ENCODE measurements around the gene BHLHA15. TPM values are rescaled to one million over a fixed set of nuclear protein-coding genes. Genes with fewer than 3 reads are reported as not detected.
A peak's percentile ranks its signal among the peaks of the same experiment; 100 is the strongest.

BHLHA15 gene
- total and polyA plus RNA-seq, 2 of the 13 experiments (the other 11 are each of a cell fraction or from before 2014, with no cell fraction given) = 1.9 to 6.1 TPM

DNA sequence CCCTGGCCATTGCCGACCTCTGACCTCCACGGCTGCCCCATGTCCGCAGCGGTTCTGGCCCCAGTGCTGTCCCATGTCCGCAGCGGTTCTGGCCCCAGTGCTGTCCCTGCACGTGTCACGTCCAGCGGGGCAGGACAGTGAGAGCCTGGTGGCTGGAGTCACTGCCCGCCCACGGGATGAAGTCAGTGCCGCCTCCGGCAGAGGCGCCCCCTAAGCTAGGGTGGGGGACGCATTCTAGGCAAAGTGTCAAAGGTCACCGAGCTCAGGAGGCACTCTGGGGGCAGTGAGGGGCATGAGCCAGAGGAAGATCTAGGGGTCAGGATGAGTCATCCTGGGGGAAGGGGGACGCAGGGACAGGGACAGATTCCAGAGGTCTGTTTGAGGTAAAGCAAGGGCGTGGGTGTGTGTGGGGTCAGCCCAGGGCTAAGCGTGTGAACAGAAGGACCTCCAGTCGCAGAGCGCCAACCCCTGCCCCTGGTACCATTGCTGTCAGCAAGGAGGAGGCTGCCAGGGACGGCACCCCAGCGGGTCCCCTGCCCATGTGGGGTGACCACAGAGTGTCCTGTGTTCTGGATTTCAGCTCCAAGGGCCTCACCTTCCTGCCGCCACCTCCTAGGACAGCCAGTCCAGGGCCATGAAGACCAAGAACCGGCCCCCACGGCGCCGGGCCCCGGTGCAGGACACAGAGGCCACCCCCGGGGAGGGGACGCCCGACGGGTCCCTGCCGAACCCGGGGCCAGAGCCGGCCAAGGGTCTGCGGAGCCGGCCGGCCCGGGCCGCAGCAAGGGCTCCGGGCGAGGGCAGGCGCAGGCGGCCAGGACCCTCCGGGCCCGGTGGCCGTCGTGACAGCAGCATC, 665 bp downstream of the BHLHA15 start (continued):
- no peak for TF ChIP-seq NFRKB (IDR thresholded peaks at IDR 0.05)
- TF ChIP-seq RNF2 (conservative IDR thresholded peaks at IDR 0.05; ENCODE audit: low read depth) = peak; percentile 54; the same call in 1 of the 2 replicates
- TF ChIP-seq SNAPC2 (CRISPR knock-in tag; IDR thresholded peaks at IDR 0.05) = no peak
- no peak for TF ChIP-seq U2AF1 (optimal IDR thresholded peaks at IDR 0.05; ENCODE audit: low read depth, low read length)
- TF ChIP-seq AKAP8 (CRISPR knock-in tag; IDR thresholded peaks at IDR 0.05) = no peak
- no peak for TF ChIP-seq NFYC (CRISPR knock-in tag; IDR thresholded peaks at IDR 0.05)
- TF ChIP-seq U2AF2 (IDR thresholded peaks at IDR 0.05; ENCODE audit: low read depth, low read length) = no peak
- TF ChIP-seq, protein P1, sequence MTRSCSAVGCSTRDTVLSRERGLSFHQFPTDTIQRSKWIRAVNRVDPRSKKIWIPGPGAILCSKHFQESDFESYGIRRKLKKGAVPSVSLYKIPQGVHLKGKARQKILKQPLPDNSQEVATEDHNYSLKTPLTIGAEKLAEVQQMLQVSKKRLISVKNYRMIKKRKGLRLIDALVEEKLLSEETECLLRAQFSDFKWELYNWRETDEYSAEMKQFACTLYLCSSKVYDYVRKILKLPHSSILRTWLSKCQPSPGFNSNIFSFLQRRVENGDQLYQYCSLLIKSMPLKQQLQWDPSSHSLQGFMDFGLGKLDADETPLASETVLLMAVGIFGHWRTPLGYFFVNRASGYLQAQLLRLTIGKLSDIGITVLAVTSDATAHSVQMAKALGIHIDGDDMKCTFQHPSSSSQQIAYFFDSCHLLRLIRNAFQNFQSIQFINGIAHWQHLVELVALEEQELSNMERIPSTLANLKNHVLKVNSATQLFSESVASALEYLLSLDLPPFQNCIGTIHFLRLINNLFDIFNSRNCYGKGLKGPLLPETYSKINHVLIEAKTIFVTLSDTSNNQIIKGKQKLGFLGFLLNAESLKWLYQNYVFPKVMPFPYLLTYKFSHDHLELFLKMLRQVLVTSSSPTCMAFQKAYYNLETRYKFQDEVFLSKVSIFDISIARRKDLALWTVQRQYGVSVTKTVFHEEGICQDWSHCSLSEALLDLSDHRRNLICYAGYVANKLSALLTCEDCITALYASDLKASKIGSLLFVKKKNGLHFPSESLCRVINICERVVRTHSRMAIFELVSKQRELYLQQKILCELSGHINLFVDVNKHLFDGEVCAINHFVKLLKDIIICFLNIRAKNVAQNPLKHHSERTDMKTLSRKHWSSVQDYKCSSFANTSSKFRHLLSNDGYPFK (CRISPR knock-in tag; IDR thresholded peaks at IDR 0.05; ENCODE audit: borderline replicate concordance) = peak; percentile 39; the same call in 1 of the 2 replicates
- no peak for TF ChIP-seq CHCHD3 (CRISPR knock-in tag; IDR thresholded peaks at IDR 0.05)
- TF ChIP-seq ZNF556 (CRISPR knock-in tag; IDR thresholded peaks at IDR 0.05; ENCODE audit: borderline replicate concordance) = peak; percentile 58; the same call in 1 of the 2 replicates
- TF ChIP-seq TMF1 (CRISPR knock-in tag; IDR thresholded peaks at IDR 0.05; ENCODE audit: low read depth) = no peak; the same call in 1 of the 2 replicates
- TF ChIP-seq SMARCE1 (IDR thresholded peaks at IDR 0.05; ENCODE audit: borderline replicate concordance) = no peak
- TF ChIP-seq ZNF230 (CRISPR knock-in tag; IDR thresholded peaks at IDR 0.05) = no peak
- TF ChIP-seq, protein P2, sequence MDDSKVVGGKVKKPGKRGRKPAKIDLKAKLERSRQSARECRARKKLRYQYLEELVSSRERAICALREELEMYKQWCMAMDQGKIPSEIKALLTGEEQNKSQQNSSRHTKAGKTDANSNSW (CRISPR knock-in tag; IDR thresholded peaks at IDR 0.05; ENCODE audit: borderline replicate concordance) = no peak
- no peak for TF ChIP-seq IKZF4 (CRISPR knock-in tag; IDR thresholded peaks at IDR 0.05; ENCODE audit: borderline replicate concordance, low read depth, not compliant biosample characterization)
- TF ChIP-seq ZNF333 (CRISPR knock-in tag; IDR thresholded peaks at IDR 0.05; ENCODE audit: borderline replicate concordance) = no peak
- TF ChIP-seq, protein P3, sequence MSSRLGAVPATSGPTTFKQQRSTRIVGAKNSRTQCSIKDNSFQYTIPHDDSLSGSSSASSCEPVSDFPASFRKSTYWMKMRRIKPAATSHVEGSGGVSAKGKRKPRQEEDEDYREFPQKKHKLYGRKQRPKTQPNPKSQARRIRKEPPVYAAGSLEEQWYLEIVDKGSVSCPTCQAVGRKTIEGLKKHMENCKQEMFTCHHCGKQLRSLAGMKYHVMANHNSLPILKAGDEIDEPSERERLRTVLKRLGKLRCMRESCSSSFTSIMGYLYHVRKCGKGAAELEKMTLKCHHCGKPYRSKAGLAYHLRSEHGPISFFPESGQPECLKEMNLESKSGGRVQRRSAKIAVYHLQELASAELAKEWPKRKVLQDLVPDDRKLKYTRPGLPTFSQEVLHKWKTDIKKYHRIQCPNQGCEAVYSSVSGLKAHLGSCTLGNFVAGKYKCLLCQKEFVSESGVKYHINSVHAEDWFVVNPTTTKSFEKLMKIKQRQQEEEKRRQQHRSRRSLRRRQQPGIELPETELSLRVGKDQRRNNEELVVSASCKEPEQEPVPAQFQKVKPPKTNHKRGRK (CRISPR knock-in tag; IDR thresholded peaks at IDR 0.05) = no peak
- TF ChIP-seq, protein P4, sequence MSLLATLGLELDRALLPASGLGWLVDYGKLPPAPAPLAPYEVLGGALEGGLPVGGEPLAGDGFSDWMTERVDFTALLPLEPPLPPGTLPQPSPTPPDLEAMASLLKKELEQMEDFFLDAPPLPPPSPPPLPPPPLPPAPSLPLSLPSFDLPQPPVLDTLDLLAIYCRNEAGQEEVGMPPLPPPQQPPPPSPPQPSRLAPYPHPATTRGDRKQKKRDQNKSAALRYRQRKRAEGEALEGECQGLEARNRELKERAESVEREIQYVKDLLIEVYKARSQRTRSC (CRISPR knock-in tag; IDR thresholded peaks at IDR 0.05; ENCODE audit: low read depth) = no peak
- TF ChIP-seq, protein P5, sequence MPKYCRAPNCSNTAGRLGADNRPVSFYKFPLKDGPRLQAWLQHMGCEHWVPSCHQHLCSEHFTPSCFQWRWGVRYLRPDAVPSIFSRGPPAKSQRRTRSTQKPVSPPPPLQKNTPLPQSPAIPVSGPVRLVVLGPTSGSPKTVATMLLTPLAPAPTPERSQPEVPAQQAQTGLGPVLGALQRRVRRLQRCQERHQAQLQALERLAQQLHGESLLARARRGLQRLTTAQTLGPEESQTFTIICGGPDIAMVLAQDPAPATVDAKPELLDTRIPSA (CRISPR knock-in tag; IDR thresholded peaks at IDR 0.05; ENCODE audit: borderline replicate concordance) = no peak
- TF ChIP-seq ZNF530 (CRISPR knock-in tag; IDR thresholded peaks at IDR 0.05; ENCODE audit: low read depth) = no peak
- no peak for TF ChIP-seq ZNF569 (CRISPR knock-in tag; IDR thresholded peaks at IDR 0.05; ENCODE audit: borderline replicate concordance)
- TF ChIP-seq ZNF670 (CRISPR knock-in tag; IDR thresholded peaks at IDR 0.05; ENCODE audit: borderline replicate concordance) = peak; percentile 90

All from HepG2 (cell line).